Loucy (cell line): ENCODE results near the gene ADGRL3.

Source experiments
- H2AFZ ChIP-seq: fragments of 200-600 bp; sonication (generic); 2 replicates; pipeline ENCODE4 v1.6.0; 2016; ENCODE audit warnings: antibody characterized with exemption, mild to moderate bottlenecking, low read length, moderate library complexity
- H3F3A ChIP-seq: fragments of 200-600 bp; 2 replicates; pipeline ENCODE4 v1.6.0; 2016; ENCODE audit warnings: antibody characterized with exemption, low read depth, mild to moderate bottlenecking
- H3K27me3 ChIP-seq: fragments of 200-600 bp; sonication (generic); 2 replicates; pipeline ENCODE4 v1.6.1; 2014; ENCODE audit warnings: low read length, mild to moderate bottlenecking; ENCODE audit not compliant: insufficient read depth, poor library complexity, severe bottlenecking
- H3K36me3 ChIP-seq: fragments of 200-600 bp; sonication (generic); 2 replicates; pipeline ENCODE4 v1.6.1; 2016; ENCODE audit warnings: low read length; ENCODE audit not compliant: insufficient read depth
- H3K4me1 ChIP-seq: fragments of 200-600 bp; sonication (generic); 2 replicates; pipeline ENCODE4 v1.5.1; 2014; ENCODE audit warnings: low read length, mild to moderate bottlenecking; ENCODE audit not compliant: insufficient read depth, poor library complexity, severe bottlenecking
- H3K4me2 ChIP-seq: fragments of 200-600 bp; sonication (generic); 2 replicates; pipeline ENCODE4 v1.6.0; 2014; ENCODE audit warnings: antibody characterized with exemption, low read length, low read depth, mild to moderate bottlenecking; ENCODE audit not compliant: poor library complexity, severe bottlenecking
- H3K4me3 ChIP-seq: fragments of 200-600 bp; sonication (generic); 2 replicates; pipeline ENCODE4 v1.5.1; 2014; ENCODE audit warnings: low read length, mild to moderate bottlenecking, mixed read lengths; ENCODE audit not compliant: poor library complexity, severe bottlenecking
- H3K79me2 ChIP-seq: fragments of 200-600 bp; sonication (generic); 2 replicates; pipeline ENCODE4 v1.6.1; 2014; ENCODE audit warnings: low read length; ENCODE audit not compliant: insufficient read depth
- H3K9ac ChIP-seq: fragments of 200-600 bp; sonication (generic); 2 replicates; pipeline ENCODE4 v1.6.0; 2014; ENCODE audit warnings: mild to moderate bottlenecking, low read depth, low read length, moderate library complexity; ENCODE audit not compliant: poor library complexity, severe bottlenecking
- H3K9me2 ChIP-seq: fragments of 200-600 bp; sonication (generic); replicated peaks from 2 replicates; pipeline ENCODE4 v1.6.1; 2016; ENCODE audit warnings: low read depth, low read length, mixed read lengths
- H3K9me3 ChIP-seq: fragments of 200-600 bp; sonication (generic); 2 replicates; pipeline ENCODE4 v1.6.1; 2014; ENCODE audit warnings: mild to moderate bottlenecking, antibody characterized with exemption, low read length, low read depth; ENCODE audit not compliant: insufficient read depth
- H4K20me1 ChIP-seq: fragments of 200-600 bp; sonication (generic); 2 replicates; pipeline ENCODE4 v1.6.0; 2014; ENCODE audit warnings: antibody characterized with exemption, low read length, mild to moderate bottlenecking; ENCODE audit not compliant: insufficient read depth, poor library complexity, severe bottlenecking
- EZH2phosphoT487 ChIP-seq: fragments of 200-600 bp; IDR thresholded peaks from 2 replicates; pipeline ENCODE4 v1.6.1; 2018; ENCODE audit warnings: antibody characterized with exemption, mild to moderate bottlenecking, moderate library complexity, borderline replicate concordance
- TF ChIP-seq, protein P1 (sequence below): fragments of 200-600 bp; sonication (generic); conservative IDR thresholded peaks from 2 replicates; pipeline ENCODE4 v1.5.1; 2014; ENCODE audit warnings: mild to moderate bottlenecking, antibody characterized with exemption, low read length

Gene ADGRL3

GRCh38 chr4:61336916-61337315 is 136.8 kb downstream of the ADGRL3 start:
- H3K4me2 ChIP-seq = no peak overlapping the region
- H3F3A ChIP-seq = no peaks in the 10 kb centered on the region
- no peaks in the 10 kb centered on the region for H3K79me2 ChIP-seq
- no peaks in the 10 kb centered on the region for H3K36me3 ChIP-seq
- H3K9me3 ChIP-seq = no peaks in the 10 kb centered on the region
- no peaks in the 10 kb centered on the region for H4K20me1 ChIP-seq
- H3K27me3 ChIP-seq = no peaks in the 10 kb centered on the region
- H3K9me2 ChIP-seq = peaks cover 5% of the 10 kb centered on the region; the same call in 1 of the 2 replicates
- no peak overlapping the region for H3K9ac ChIP-seq
- no peak overlapping the region for H3K4me3 ChIP-seq
- no peak overlapping the region for H2AFZ ChIP-seq
- no peak for TF ChIP-seq EZH2phosphoT487
- TF ChIP-seq, protein P1, sequence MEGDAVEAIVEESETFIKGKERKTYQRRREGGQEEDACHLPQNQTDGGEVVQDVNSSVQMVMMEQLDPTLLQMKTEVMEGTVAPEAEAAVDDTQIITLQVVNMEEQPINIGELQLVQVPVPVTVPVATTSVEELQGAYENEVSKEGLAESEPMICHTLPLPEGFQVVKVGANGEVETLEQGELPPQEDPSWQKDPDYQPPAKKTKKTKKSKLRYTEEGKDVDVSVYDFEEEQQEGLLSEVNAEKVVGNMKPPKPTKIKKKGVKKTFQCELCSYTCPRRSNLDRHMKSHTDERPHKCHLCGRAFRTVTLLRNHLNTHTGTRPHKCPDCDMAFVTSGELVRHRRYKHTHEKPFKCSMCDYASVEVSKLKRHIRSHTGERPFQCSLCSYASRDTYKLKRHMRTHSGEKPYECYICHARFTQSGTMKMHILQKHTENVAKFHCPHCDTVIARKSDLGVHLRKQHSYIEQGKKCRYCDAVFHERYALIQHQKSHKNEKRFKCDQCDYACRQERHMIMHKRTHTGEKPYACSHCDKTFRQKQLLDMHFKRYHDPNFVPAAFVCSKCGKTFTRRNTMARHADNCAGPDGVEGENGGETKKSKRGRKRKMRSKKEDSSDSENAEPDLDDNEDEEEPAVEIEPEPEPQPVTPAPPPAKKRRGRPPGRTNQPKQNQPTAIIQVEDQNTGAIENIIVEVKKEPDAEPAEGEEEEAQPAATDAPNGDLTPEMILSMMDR = no peak
- H3K4me1 ChIP-seq = no peaks in the 10 kb centered on the region

- Histone ChIP-seq H4K20me1 (no peaks in the 10 kb centered on the region), H3K27me3 (no peaks in the 10 kb centered on the region), H3K9me2 (peaks cover 5% of the 10 kb centered on the region; the same call in 1 of the 2 replicates), H2AFZ (no peak overlapping the region), H3K4me3 (no peak overlapping the region), H3K9ac (no peak overlapping the region), H3K79me2 (no peaks in the 10 kb centered on the region), H3K4me2 (no peak overlapping the region), H3F3A (no peaks in the 10 kb centered on the region), H3K36me3 (no peaks in the 10 kb centered on the region), H3K4me1 (no peaks in the 10 kb centered on the region), H3K9me3 (no peaks in the 10 kb centered on the region)
- TF ChIP-seq, protein P1 = no peak
- no peak for TF ChIP-seq EZH2phosphoT487
Observed at GRCh38 chr4:61342061-61342460, 141.9 kb downstream of the ADGRL3 start.

DNA sequence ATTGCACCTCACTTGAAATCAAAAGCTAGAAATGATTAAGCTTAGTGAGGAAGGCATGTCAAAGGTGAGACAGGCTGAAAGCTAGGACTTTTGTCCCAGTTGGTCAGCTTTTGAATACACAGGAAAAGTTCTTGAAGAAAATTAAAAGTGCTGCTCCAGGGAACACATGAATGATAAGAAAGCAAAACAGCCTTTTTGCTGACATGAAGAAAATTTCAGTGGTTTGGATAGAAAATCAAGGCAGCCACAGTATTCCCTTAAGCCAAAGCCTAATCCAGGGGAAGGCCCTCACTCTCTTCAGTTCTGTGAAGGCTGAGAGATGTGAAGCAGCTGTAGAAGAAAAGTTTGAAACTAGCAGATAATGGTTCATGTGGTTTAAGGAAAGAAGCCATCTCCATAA is 150.8 kb downstream of the ADGRL3 start:
- no peak overlapping the region for H3K4me2 ChIP-seq
- no peaks in the 10 kb centered on the region for H3K27me3 ChIP-seq
- H3K79me2 ChIP-seq = no peaks in the 10 kb centered on the region
- H3K36me3 ChIP-seq = no peaks in the 10 kb centered on the region
- H3K9me3 ChIP-seq = no peaks in the 10 kb centered on the region
- H2AFZ ChIP-seq = no peak overlapping the region
- no peaks in the 10 kb centered on the region for H4K20me1 ChIP-seq
- H3K4me3 ChIP-seq = no peak overlapping the region
- no peaks in the 10 kb centered on the region for H3K9me2 ChIP-seq
- no peaks in the 10 kb centered on the region for H3F3A ChIP-seq
- TF ChIP-seq EZH2phosphoT487 = no peak
- TF ChIP-seq, protein P1 = no peak
- H3K4me1 ChIP-seq = no peaks in the 10 kb centered on the region
- H3K9ac ChIP-seq = no peak overlapping the region
